Upper lobe of left lung (tissue), 6 donors: ENCODE results near the gene FOXO6. TPM values are rescaled to one million over a fixed set of nuclear protein-coding genes. Genes with fewer than 3 reads are reported as not detected.

Experiments
- ATAC-seq, 2 donors: fragments of 200-7000 bp; cut with Tn5 transposase; one replicate each; pipeline ENCODE4 v1.9.1; 2022; ENCODE audit warnings: mild to moderate bottlenecking in 2 of 2, moderate library complexity in 2 of 2; ENCODE audit not compliant: low FRiP score in 2 of 2
- DNase-seq, 2 donors: peaks; one replicate each; pipeline ENCODE4 v3.0.0-alpha.2; 2019 to 2020
- H3K27ac ChIP-seq, 4 donors: fragments of 200-600 bp; sonication (generic); one replicate each; pipeline ENCODE4 v1.5.1; 2016 to 2019
- H3K27me3 ChIP-seq, 4 donors: fragments of 200-600 bp; sonication (generic); one replicate each; pipeline ENCODE4 v1.5.1; 2017 to 2019
- H3K36me3 ChIP-seq, 4 donors: fragments of 200-600 bp; sonication (generic); one replicate each; pipeline ENCODE4 v1.5.1; 2016 to 2019
- H3K4me1 ChIP-seq, 4 donors: fragments of 200-600 bp; sonication (generic); one replicate each; pipeline ENCODE4 v1.5.1; 2018 to 2019
- H3K4me3 ChIP-seq, 4 donors: fragments of 200-600 bp; sonication (generic); one replicate each; pipeline ENCODE4 v1.5.1; 2017 to 2019; ENCODE audit warnings: mild to moderate bottlenecking in 2 of 4, moderate library complexity in 1 of 4
- H3K9me3 ChIP-seq, 4 donors: fragments of 200-600 bp; sonication (generic); one replicate each; pipeline ENCODE4 v1.5.1; 2018 to 2019
- EP300 ChIP-seq, 4 donors: sonication (generic); formaldehyde crosslinking; IDR thresholded peaks; one replicate each; pipeline ENCODE4 v1.5.1; 2017; ENCODE audit warnings: antibody characterized with exemption in 4 of 4, control low read depth in 2 of 4
- POLR2A ChIP-seq, 4 donors: fragments of 450-650 bp; IDR thresholded peaks; one replicate each; pipeline ENCODE4 v1.5.1; 2016 to 2017; ENCODE audit warnings: antibody characterized with exemption in 4 of 4, mild to moderate bottlenecking in 2 of 4
- POLR2AphosphoS5 ChIP-seq, 2 donors: sonication (generic); formaldehyde crosslinking; IDR thresholded peaks; one replicate each; pipeline ENCODE4 v1.5.1; 2017; ENCODE audit warnings: antibody characterized with exemption in 2 of 2
- WGBS, 2 donors: methylation state at CpG; one replicate each; pipeline ENCODE4 v1.1.5; 2017 to 2018; 5-methylcytosine and 5-hydroxymethylcytosine counted together
- total RNA-seq, 6 donors: library from RNA; depleted of rRNA in 4 of 6; stranded (reverse); fragments of >200 nt in 4 of 6; gene quantifications; one replicate each; pipeline versions ENCODE4 v1.1.0 to v1.2.1, GENCODE V29; 2016 to 2021
- TF ChIP-seq, protein P1 (sequence below), 6 experiments: fragments of 450-650 bp in 4 of 6; fragments of 200-600 bp in 2 of 6; sonication (generic) in 2 of 6; IDR thresholded peaks; one replicate each; pipeline ENCODE4 v1.5.1; 2016 to 2019; ENCODE audit warnings: antibody characterized with exemption in 6 of 6
- donor health status: DM: no; HTN: no; CAD: no; lungs with moderate emphysema.
- donor health status: DM: no; HTN: yes; CAD: no; lungs with severe emphysema.

FOXO6 gene
- total RNA-seq, 6 donors from 2014 or later = 0.31 to 1.2 (median 0.79) TPM

DNA sequence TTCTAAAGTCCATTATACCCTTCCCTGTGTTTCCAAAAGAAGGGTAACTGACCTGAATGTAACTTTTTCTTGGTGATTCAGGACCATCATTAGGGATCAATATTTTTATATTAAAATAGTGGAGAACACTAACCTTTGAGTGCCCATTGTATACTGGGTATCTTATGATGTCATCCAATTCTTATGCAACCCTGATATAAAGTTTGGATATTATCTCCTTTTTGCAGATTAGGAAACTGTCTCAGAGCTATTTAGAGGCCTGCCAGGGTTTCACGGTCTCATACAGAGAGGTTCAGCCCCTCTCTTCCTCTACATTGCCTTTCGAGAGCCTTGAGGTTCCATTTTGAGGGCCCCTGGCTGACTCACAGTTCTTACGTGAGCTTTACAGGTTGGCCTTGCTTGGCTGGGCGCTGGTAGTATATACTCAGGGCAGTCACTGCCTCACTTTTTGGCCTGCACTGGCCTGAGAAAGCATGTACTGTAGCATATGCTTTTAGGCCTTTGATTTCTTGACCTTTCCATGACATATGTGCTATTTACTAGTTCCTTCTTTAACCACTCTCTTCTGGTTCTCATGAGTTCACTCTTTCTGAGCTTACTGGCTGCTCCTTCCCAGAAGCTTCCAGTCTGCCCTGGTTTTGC is 15.7 kb upstream of the FOXO6 start:
- TF ChIP-seq POLR2AphosphoS5 (IDR thresholded peaks at IDR 0.05) = no peak
- TF ChIP-seq, protein P1, sequence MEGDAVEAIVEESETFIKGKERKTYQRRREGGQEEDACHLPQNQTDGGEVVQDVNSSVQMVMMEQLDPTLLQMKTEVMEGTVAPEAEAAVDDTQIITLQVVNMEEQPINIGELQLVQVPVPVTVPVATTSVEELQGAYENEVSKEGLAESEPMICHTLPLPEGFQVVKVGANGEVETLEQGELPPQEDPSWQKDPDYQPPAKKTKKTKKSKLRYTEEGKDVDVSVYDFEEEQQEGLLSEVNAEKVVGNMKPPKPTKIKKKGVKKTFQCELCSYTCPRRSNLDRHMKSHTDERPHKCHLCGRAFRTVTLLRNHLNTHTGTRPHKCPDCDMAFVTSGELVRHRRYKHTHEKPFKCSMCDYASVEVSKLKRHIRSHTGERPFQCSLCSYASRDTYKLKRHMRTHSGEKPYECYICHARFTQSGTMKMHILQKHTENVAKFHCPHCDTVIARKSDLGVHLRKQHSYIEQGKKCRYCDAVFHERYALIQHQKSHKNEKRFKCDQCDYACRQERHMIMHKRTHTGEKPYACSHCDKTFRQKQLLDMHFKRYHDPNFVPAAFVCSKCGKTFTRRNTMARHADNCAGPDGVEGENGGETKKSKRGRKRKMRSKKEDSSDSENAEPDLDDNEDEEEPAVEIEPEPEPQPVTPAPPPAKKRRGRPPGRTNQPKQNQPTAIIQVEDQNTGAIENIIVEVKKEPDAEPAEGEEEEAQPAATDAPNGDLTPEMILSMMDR (IDR thresholded peaks at IDR 0.05) = no peak
- no peak for TF ChIP-seq EP300 (IDR thresholded peaks at IDR 0.05)
- no peak for TF ChIP-seq POLR2A (IDR thresholded peaks at IDR 0.05)
- Histone ChIP-seq H3K4me1 (peaks cover 0 to 3% (median 0%) of the 10 kb centered on the region in 4 donors), H3K9me3 (no peaks in the 10 kb centered on the region), H3K36me3 (no peaks in the 10 kb centered on the region), H3K4me3 (no peak overlapping the region), H3K27ac (no peak overlapping the region), H3K27me3 (no peaks in the 10 kb centered on the region)
- no peak for DNase-seq
- no peak for ATAC-seq
- WGBS, 2 donors = 76 to 84% methylated on average over 4 of the region's 4 CpGs

DNA sequence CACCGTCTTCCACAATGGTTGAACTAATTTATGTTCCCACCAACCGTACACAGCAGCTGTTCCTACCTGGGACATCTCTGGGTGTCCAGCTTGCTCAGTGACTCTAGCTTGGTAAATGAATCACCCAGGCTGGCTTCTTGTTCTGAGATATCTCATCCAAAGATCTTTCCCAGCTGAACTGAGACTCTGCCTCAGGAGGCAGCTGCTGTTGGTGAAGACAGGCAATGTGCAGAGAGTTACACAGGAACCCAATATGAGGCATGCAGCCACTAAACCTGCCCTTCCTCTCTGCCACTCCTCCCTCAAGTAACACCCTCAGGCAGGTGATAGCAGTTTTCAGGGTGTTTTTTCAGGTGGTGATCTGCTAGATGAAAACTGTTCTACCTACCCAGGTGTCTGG is 14.0 kb upstream of the FOXO6 start:
- Histone ChIP-seq H3K27me3 (no peaks in the 10 kb centered on the region), H3K27ac (no peak overlapping the region), H3K4me3 (no peak overlapping the region), H3K36me3 (no peaks in the 10 kb centered on the region), H3K4me1 (peaks cover 0 to under 1% (median 0%) of the 10 kb centered on the region in 4 donors), H3K9me3 (no peaks in the 10 kb centered on the region)
- DNase-seq = no peak
- TF ChIP-seq POLR2AphosphoS5 (IDR thresholded peaks at IDR 0.05) = no peak
- WGBS, 2 donors = 96 to 97% methylated on average over 2 of the region's 2 CpGs
- ATAC-seq = no peak

DNA sequence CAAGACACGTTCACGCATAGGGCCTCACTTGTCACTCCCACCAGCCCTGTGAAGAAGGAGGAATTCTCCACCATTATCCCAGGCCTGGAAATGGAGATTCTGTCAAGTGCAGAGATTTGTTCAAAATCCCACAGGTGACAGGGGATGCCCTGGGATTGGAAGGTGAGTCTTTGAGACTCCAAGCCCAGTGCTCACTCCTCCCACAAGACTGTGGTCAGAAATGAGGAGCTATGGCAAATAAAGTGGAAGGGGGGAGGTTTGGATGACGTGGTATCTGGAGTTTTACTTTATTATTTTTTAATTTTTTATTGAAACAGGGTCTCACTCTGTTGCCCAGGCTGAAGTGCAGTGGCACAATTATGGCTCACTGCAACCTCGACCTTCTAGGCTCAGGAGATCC is 12.8 kb upstream of the FOXO6 start:
- no peak for ATAC-seq
- 82 to 91% methylated on average over 4 of the region's 4 CpGs for WGBS, 2 donors
- no peak for DNase-seq

DNA sequence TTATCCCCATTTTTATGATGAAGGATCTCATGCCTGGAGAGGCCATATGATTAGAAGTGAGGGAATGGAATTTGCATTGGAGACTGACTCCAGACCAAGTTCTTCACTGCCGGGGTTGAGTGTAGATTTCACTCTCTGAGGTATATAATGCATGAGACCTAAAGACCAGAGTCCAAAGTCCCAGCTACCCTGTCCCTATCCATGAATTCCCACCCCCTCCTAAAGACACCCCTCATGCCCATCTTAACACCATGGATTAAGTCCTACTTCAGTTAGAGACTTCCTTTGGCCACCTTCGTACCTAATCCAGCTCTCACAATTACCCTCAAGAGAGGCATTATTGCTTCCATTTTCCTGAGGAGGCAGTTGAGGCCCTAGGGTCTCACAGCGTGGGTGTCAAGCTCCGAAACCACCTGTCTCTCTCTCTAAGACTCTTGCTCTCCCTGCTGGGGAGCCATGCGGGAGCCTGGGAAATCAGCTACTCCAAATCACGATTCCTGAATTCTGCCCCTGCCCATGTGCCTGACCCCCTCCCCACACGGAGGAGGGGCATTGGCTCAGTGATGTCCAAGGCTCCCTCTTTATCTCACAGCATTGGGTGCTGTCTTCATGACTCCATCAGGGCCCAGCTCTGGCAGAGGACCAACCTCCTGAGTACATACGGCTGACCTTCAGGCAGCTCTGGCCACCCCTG is 11.7 kb upstream of the FOXO6 start:
- H3K36me3 ChIP-seq = no peaks in the 10 kb centered on the region
- WGBS, 2 donors = 89 to 90% methylated on average over 8 of the region's 8 CpGs
- DNase-seq (no peak), ATAC-seq (no peak)
- no peak overlapping the region for H3K27ac ChIP-seq
- H3K4me1 ChIP-seq = no peaks in the 10 kb centered on the region
- TF ChIP-seq POLR2AphosphoS5 (IDR thresholded peaks at IDR 0.05) = no peak
- no peak for TF ChIP-seq EP300 (IDR thresholded peaks at IDR 0.05)
- TF ChIP-seq POLR2A (IDR thresholded peaks at IDR 0.05) = no peak
- TF ChIP-seq, protein P1 (IDR thresholded peaks at IDR 0.05) = no peak
- no peaks in the 10 kb centered on the region for H3K9me3 ChIP-seq
- H3K4me3 ChIP-seq = no peak overlapping the region
- no peaks in the 10 kb centered on the region for H3K27me3 ChIP-seq

More for the DNA sequence above, 12.8 kb upstream of the FOXO6 start:
- no peaks in the 10 kb centered on the region for H3K4me1 ChIP-seq
- H3K27me3 ChIP-seq = no peaks in the 10 kb centered on the region
- H3K4me3 ChIP-seq = no peak overlapping the region
- no peaks in the 10 kb centered on the region for H3K36me3 ChIP-seq
- no peak overlapping the region for H3K27ac ChIP-seq
- TF ChIP-seq POLR2AphosphoS5 (IDR thresholded peaks at IDR 0.05) (no peak), EP300 (IDR thresholded peaks at IDR 0.05) (no peak), POLR2A (IDR thresholded peaks at IDR 0.05) (no peak)
- TF ChIP-seq, protein P1 (IDR thresholded peaks at IDR 0.05) = no peak
- no peaks in the 10 kb centered on the region for H3K9me3 ChIP-seq

DNA sequence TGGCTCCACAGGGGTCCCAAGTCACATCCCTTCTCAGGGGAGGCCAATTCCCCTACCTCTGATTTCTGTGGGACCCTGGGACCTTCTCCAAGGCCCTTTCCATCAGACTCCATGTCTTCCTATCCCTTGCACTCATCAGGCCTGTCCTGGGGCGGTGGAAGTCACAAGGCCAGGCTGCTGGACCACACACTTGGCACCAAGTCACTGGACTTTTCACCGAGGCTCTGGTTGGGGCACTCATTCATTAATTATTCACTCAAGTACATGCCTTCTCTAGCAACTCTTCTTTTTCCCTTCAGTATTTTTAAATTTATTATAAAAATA is 11.2 kb upstream of the FOXO6 start:
- H3K9me3 ChIP-seq = no peaks in the 10 kb centered on the region
- H3K36me3 ChIP-seq = no peaks in the 10 kb centered on the region
- no peak overlapping the region for H3K4me3 ChIP-seq
- no peak for TF ChIP-seq EP300 (IDR thresholded peaks at IDR 0.05)
- TF ChIP-seq, protein P1 (IDR thresholded peaks at IDR 0.05) = no peak
- no peaks in the 10 kb centered on the region for H3K4me1 ChIP-seq
- no peak overlapping the region for H3K27ac ChIP-seq
- no peak for ATAC-seq
- DNase-seq = no peak
- WGBS, 2 donors = 67 to 74% methylated on average over 2 of the region's 2 CpGs
- no peaks in the 10 kb centered on the region for H3K27me3 ChIP-seq
